ENCODE data around the gene IL11. TPM values are rescaled to one million over a fixed set of nuclear protein-coding genes. Genes with fewer than 3 reads are reported as not detected.

Gene IL11
- total and polyA plus RNA-seq, 4 donors, result 0.23 to 2.1 (median 0.27) TPM; not detected in 1

DNA sequence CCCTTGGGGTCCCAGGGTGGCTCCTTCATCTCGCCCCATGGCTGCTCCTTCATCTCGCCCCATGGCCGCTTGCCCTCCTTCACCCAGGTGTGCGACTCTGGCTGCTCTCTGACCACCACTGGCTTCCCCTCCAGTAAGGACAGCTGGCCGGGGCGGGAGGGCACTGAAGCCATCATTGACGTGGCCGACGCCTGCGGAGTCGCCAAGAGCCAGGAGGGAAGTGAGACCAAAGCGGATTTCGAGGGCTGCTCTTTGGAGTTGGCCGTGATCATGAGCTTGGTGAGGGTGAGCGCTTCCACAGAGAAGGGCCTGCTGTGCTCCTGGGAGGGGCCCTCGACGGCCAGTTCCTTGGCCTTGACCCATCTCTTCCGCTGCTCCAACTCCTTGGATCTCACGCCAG, 11.8 kb downstream of the IL11 start:
- ATAC-seq (ENCODE audit: low FRiP score) (no peak), DNase-seq (no peak)
- Histone ChIP-seq H3K36me3 (ENCODE audit: control insufficient read depth in 1 of 2, insufficient read depth in 2 of 2, low read length in 1 of 2) (no peaks in the 10 kb centered on the region), H3K9me3 (ENCODE audit: control insufficient read depth, low read length) (no peaks in the 10 kb centered on the region), H3K4me1 (ENCODE audit: control insufficient read depth in 1 of 2, insufficient read depth in 2 of 2, low read length in 2 of 2) (no peaks in the 10 kb centered on the region), H3K4me3 (ENCODE audit: low read length in 2 of 2) (no peak overlapping the region), H3K27me3 (ENCODE audit: control insufficient read depth in 1 of 2, insufficient read depth in 2 of 2, low read length in 1 of 2) (no peaks in the 10 kb centered on the region), H3K27ac (ENCODE audit: low read depth in 1 of 2, low read length in 2 of 2) (no peak overlapping the region)
- intact Hi-C loops (cut with DNase I), result no loop called here
- 88 to 91% methylated on average over 19 of the region's 19 CpGs for WGBS, 2 donors

DNA sequence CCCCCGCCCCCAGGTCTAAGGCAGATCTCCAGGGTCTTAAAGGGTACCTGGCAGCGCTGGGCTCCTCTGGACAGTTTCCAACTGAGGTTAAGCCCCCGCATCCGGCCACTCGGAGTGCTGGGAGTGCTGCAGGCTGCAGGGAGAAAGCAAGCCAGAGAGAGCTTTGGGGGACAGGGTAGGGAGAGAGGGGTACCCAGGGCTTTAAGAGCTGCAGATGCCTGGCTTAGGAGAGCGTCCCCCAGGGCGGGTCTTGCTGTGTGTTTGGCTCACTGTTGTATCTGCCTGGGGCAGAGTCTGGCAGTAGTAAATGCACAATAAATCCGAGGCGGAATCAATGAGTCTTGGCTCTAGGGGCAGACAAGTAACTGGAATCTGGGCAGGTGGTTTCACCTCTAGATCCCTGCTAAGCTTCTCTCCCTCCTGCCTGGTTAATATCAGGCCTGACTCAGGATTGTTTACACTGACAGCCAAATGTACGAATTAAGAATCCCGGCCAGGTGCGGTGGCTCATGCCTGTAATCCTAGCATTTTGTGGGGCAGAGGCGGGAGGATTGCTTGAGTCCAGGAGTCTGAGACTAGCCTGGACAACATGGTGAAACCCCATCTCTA, 14.9 kb downstream of the IL11 start:
- ATAC-seq (ENCODE audit: low FRiP score) (no peak), DNase-seq (no peak)
- no peaks in the 10 kb centered on the region for H3K27me3 ChIP-seq (ENCODE audit: control insufficient read depth in 1 of 2, insufficient read depth in 2 of 2, low read length in 1 of 2)
- no peaks in the 10 kb centered on the region for H3K9me3 ChIP-seq (ENCODE audit: control insufficient read depth, low read length)
- intact Hi-C loops (cut with DNase I), result no loop called here
- no peak overlapping the region for H3K27ac ChIP-seq (ENCODE audit: low read depth in 1 of 2, low read length in 2 of 2)
- no peaks in the 10 kb centered on the region for H3K4me1 ChIP-seq (ENCODE audit: control insufficient read depth in 1 of 2, insufficient read depth in 2 of 2, low read length in 2 of 2)
- H3K4me3 ChIP-seq (ENCODE audit: low read length in 2 of 2), result no peak overlapping the region
- WGBS, 2 donors, result 26 to 32% methylated on average over 12 to 13 of the region's 13 CpGs
- no peaks in the 10 kb centered on the region for H3K36me3 ChIP-seq (ENCODE audit: control insufficient read depth in 1 of 2, insufficient read depth in 2 of 2, low read length in 1 of 2)

DNA sequence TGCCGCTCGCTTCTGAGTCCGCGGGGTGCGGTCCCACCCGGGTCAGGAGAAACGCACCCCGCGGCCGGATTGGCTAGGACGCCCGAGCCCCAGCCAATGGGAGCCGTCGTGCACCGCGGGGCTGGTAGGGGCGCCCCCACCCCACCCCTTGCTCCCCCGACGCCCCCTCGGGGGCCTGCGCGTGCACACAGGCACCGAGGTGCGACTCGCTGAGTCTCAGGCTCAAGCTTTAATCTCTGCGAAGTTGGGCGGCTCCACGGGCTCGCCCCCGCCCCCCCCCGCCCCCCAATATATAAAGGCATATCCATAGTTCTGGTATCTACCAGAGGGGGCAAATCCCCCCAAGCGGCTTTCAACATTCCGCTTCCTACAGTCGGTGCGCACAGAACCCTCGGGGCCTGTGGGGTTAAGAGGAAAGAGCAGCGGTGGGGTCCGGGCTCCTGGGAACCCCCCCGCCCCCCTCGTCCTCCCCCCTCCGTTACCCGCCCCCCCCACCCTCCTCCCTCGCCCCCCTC, 15.5 kb downstream of the IL11 start, which contains the start of gene COX6B2:
Gene COX6B2, minus strand, starts transcription at position 22 of the 515 bp plus-strand sequence. CDS start 198 bp downstream, outside the sequence.
- no peak within 1 kb of the TSS for H3K27ac ChIP-seq (ENCODE audit: low read depth in 1 of 2, low read length in 2 of 2)
- no peak within 1 kb of the TSS for H3K4me3 ChIP-seq (ENCODE audit: low read length in 2 of 2)
- no peaks in the 10 kb centered on the region for H3K9me3 ChIP-seq (ENCODE audit: control insufficient read depth, low read length)
- no peaks in the 10 kb centered on the region for H3K4me1 ChIP-seq (ENCODE audit: control insufficient read depth in 1 of 2, insufficient read depth in 2 of 2, low read length in 2 of 2)
- no peak for ATAC-seq (ENCODE audit: low FRiP score)
- intact Hi-C loops (cut with DNase I), result no loop called here
- H3K27me3 ChIP-seq (ENCODE audit: control insufficient read depth in 1 of 2, insufficient read depth in 2 of 2, low read length in 1 of 2), result no peaks in the 10 kb centered on the region
- no peaks in the 10 kb centered on the region for H3K36me3 ChIP-seq (ENCODE audit: control insufficient read depth in 1 of 2, insufficient read depth in 2 of 2, low read length in 1 of 2)
- no peak for DNase-seq
- 2% methylated on average over 39 to 41 of the region's 43 CpGs for WGBS, 2 donors

DNA sequence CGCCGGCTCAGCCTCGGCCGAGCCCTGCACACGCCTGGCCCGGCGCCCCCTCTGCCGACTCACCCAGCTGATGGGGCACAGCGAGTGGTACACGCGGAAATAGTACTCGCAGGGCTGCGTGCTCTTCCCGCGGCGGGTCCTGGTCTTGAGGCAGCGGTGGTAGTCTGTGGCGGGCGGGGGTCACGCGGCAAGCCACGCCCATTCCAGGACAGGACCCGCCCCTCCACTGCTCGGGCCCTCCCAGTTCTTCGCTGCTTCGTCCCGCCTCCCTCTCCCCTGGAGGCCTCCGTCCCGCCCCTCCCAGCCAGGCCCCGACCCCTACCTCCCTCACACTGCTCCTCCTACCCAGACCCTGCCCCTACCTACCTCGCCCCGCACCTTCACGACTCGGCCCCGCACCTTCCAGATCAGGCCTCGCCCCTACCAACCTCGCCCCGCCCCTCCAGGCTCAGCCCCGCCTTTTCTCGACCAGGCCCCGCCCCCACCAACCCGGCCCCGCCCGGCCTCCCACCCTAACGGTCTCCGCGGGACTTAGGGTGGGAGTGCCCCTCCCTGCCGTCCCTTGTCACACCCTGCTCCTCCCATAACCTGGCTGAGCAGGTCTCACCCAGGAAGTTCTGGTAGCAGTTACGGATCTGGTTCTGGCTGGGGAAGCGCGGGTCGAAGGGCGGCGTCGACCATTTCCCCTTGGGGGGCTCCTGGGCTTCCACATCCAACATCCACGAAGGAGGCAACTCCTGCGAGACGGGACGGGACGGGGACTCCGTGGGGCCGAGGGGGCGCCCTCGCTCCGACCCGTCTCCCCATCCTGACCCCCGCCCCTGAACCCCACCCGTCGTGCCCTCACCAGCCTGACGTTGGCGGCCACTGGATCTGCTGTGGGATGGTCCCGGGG, 16.2 kb downstream of the IL11 start:
- H3K27ac ChIP-seq (ENCODE audit: low read depth in 1 of 2, low read length in 2 of 2), result no peak overlapping the region
- no peaks in the 10 kb centered on the region for H3K36me3 ChIP-seq (ENCODE audit: control insufficient read depth in 1 of 2, insufficient read depth in 2 of 2, low read length in 1 of 2)
- no peaks in the 10 kb centered on the region for H3K9me3 ChIP-seq (ENCODE audit: control insufficient read depth, low read length)
- WGBS, 2 donors, result 1 to 2% methylated on average over 58 to 72 of the region's 72 CpGs
- DNase-seq (peak; percentile 78 to 90), ATAC-seq (ENCODE audit: low FRiP score) (peak; percentile 84)
- intact Hi-C loops (cut with DNase I), result no loop called here
- no peaks in the 10 kb centered on the region for H3K4me1 ChIP-seq (ENCODE audit: control insufficient read depth in 1 of 2, insufficient read depth in 2 of 2, low read length in 2 of 2)
- H3K27me3 ChIP-seq (ENCODE audit: control insufficient read depth in 1 of 2, insufficient read depth in 2 of 2, low read length in 1 of 2), result no peaks in the 10 kb centered on the region
- no peak overlapping the region for H3K4me3 ChIP-seq (ENCODE audit: low read length in 2 of 2)

DNA sequence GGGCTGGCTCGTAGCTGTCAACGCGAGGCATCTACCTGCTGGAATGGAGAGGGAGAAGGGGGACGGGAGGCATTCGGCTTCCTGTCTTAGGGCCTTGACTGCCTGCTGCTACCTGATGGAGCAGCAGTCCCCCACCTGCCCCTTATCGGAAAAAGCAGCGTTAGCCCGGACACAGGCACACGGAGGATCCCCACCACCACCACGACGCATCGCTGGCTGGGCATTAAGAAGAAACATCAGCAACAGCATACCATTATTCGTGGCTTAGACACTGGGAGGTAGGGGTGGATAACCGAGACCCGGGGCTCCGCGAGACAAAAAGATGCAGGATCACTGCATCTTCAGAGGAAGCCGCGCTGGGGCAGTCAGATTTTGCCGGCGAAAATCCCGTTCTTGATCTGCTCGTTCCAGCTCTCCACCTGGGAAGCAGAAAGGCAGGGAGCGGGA, 16.9 kb downstream of the IL11 start:
- no peaks in the 10 kb centered on the region for H3K27me3 ChIP-seq (ENCODE audit: control insufficient read depth in 1 of 2, insufficient read depth in 2 of 2, low read length in 1 of 2)
- no peaks in the 10 kb centered on the region for H3K36me3 ChIP-seq (ENCODE audit: control insufficient read depth in 1 of 2, insufficient read depth in 2 of 2, low read length in 1 of 2)
- H3K4me1 ChIP-seq (ENCODE audit: control insufficient read depth in 1 of 2, insufficient read depth in 2 of 2, low read length in 2 of 2), result no peaks in the 10 kb centered on the region
- ATAC-seq (ENCODE audit: low FRiP score) (no peak), DNase-seq (no peak)
- intact Hi-C loops (cut with DNase I), result no loop called here
- H3K9me3 ChIP-seq (ENCODE audit: control insufficient read depth, low read length), result no peaks in the 10 kb centered on the region
- no peak overlapping the region for H3K4me3 ChIP-seq (ENCODE audit: low read length in 2 of 2)
- no peak overlapping the region for H3K27ac ChIP-seq (ENCODE audit: low read depth in 1 of 2, low read length in 2 of 2)
- 3 to 5% methylated on average over 24 of the region's 24 CpGs for WGBS, 2 donors

DNA sequence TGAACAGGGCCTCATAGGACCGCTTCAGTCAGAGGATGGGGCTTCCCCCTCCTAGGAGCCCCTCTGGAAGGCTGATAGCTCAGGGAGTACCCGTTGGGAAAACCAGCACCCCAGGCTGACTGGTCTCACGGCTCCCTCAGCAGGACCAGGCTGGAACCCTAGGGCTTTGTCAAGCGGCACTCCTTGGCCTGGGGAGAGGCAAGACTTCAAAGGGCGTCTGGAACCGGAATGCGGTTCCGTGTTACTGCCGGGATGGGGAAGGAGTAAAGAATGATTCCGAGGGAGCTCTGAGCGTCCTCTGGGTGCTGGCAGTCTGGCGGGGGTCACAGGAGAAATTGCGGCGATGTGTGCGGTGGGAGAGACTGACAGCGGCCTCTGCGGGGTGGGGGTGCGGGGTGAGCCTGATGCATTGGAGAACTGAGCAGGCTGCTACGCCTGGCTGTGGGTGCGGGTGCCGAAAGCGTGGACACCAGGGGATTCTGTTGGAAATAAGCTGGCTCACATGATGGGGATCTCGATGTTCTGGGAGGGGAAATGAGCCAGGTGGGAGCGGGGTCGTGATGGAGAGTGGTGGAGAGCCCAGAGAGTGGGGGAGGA, 17.6 kb downstream of the IL11 start:
- no peaks in the 10 kb centered on the region for H3K36me3 ChIP-seq (ENCODE audit: control insufficient read depth in 1 of 2, insufficient read depth in 2 of 2, low read length in 1 of 2)
- H3K27ac ChIP-seq (ENCODE audit: low read depth in 1 of 2, low read length in 2 of 2), result no peak overlapping the region
- H3K9me3 ChIP-seq (ENCODE audit: control insufficient read depth, low read length), result no peaks in the 10 kb centered on the region
- intact Hi-C loops (cut with DNase I), result no loop called here
- no peak for DNase-seq
- 55 to 58% methylated on average over 25 of the region's 25 CpGs for WGBS, 2 donors
- H3K4me3 ChIP-seq (ENCODE audit: low read length in 2 of 2), result no peak overlapping the region
- no peaks in the 10 kb centered on the region for H3K4me1 ChIP-seq (ENCODE audit: control insufficient read depth in 1 of 2, insufficient read depth in 2 of 2, low read length in 2 of 2)
- ATAC-seq (ENCODE audit: low FRiP score), result no peak
- H3K27me3 ChIP-seq (ENCODE audit: control insufficient read depth in 1 of 2, insufficient read depth in 2 of 2, low read length in 1 of 2), result no peaks in the 10 kb centered on the region

DNA sequence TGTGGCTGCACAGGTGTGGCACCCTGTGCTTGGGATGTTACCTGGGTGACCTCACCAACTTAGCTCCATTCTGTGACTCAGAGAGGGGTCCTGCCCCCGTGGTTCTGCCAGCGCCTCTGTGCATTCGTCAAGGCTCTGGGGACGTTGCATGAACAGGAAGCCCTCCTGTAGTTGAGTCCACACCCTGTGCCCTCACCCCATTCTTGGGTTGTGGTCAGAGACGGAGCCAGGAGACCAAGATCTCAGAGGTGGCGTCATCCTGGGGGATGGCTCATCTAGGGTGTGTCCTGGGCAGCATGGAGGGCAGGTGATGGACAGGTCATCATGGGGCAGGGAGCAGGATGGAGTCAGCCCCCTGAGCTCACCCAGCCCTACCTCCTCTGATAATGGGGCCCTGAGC, 18.2 kb downstream of the IL11 start:
- Histone ChIP-seq H3K4me1 (ENCODE audit: control insufficient read depth in 1 of 2, insufficient read depth in 2 of 2, low read length in 2 of 2) (no peaks in the 10 kb centered on the region), H3K27me3 (ENCODE audit: control insufficient read depth in 1 of 2, insufficient read depth in 2 of 2, low read length in 1 of 2) (no peaks in the 10 kb centered on the region), H3K9me3 (ENCODE audit: control insufficient read depth, low read length) (no peaks in the 10 kb centered on the region), H3K36me3 (ENCODE audit: control insufficient read depth in 1 of 2, insufficient read depth in 2 of 2, low read length in 1 of 2) (no peaks in the 10 kb centered on the region), H3K4me3 (ENCODE audit: low read length in 2 of 2) (no peak overlapping the region), H3K27ac (ENCODE audit: low read depth in 1 of 2, low read length in 2 of 2) (no peak overlapping the region)
- no peak for DNase-seq
- WGBS, 2 donors, result 64 to 70% methylated on average over 6 of the region's 6 CpGs
- no peak for ATAC-seq (ENCODE audit: low FRiP score)
- intact Hi-C loops (cut with DNase I), result no loop called here

DNA sequence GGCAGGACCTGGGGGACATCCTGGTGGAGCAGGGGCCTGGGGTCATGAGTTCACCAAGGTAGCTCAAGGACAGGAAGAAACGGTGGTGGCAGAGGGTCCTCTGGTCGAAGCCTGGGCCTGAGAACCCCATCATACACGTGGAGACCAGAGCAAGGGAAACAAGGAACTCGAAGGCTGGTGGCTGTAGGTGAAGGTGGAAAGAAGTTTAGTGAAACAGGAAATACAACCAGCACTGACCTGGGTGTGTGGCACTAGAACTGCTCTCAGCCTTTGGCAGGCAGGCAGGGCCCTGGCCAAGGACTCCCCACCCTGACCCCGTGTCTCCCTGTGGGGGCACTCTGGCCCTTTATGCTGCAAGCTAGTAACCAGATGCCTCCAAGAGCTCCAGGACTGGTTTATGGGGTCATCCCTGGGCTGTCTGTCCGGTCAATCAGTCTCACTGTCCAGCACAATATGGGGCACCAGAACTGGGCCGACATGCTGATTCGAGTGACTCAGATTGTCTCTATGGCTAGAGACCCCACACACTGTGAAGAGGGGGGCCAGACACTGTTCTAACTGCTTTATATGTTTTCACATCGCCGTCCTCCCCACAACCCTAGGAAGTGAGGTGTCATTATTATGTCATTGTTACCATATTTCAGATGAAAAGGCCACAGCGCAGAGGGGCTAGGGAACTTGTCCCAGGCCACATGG, 19.5 kb downstream of the IL11 start:
- Histone ChIP-seq H3K27me3 (ENCODE audit: control insufficient read depth in 1 of 2, insufficient read depth in 2 of 2, low read length in 1 of 2) (no peaks in the 10 kb centered on the region), H3K9me3 (ENCODE audit: control insufficient read depth, low read length) (no peaks in the 10 kb centered on the region), H3K27ac (ENCODE audit: low read depth in 1 of 2, low read length in 2 of 2) (no peak overlapping the region), H3K36me3 (ENCODE audit: control insufficient read depth in 1 of 2, insufficient read depth in 2 of 2, low read length in 1 of 2) (no peaks in the 10 kb centered on the region), H3K4me1 (ENCODE audit: control insufficient read depth in 1 of 2, insufficient read depth in 2 of 2, low read length in 2 of 2) (no peaks in the 10 kb centered on the region), H3K4me3 (ENCODE audit: low read length in 2 of 2) (no peak overlapping the region)
- ATAC-seq (ENCODE audit: low FRiP score) (no peak), DNase-seq (no peak)
- 60 to 66% methylated on average over 11 of the region's 11 CpGs for WGBS, 2 donors
- intact Hi-C loops (cut with DNase I), result no loop called here

Measured in aorta (tissue), 5 donors.